GM20000 (cell line): ENCODE measurements around the gene MUC2.

Experiments
- DNase-seq: peaks from one replicate; pipeline ENCODE4 v3.0.0; 2012; ENCODE audit warnings: low spot score
- CTCF ChIP-seq: IDR thresholded peaks from 2 replicates; pipeline ENCODE4 v1.5.1; 2012; ENCODE audit warnings: mild to moderate bottlenecking, control low read depth; ENCODE audit errors: extremely low read depth, missing control alignments

Gene MUC2

GRCh38 chr11:1075341-1075911 is 752 bp downstream of the MUC2 start:
- no peak for TF ChIP-seq CTCF
- no peak for DNase-seq

- no peak for TF ChIP-seq CTCF
- no peak for DNase-seq
These were observed 1.5 kb downstream of the MUC2 start for GRCh38 chr11:1076061-1076665.

GRCh38 chr11:1077033-1077416 is 2.4 kb downstream of the MUC2 start:
- no peak for TF ChIP-seq CTCF
- DNase-seq, result no peak

- TF ChIP-seq CTCF, result no peak
These were observed 2.9 kb downstream of the MUC2 start for GRCh38 chr11:1077417-1078119.

GRCh38 chr11:1078191-1078601 is 3.5 kb downstream of the MUC2 start:
- no peak for TF ChIP-seq CTCF
- no peak for DNase-seq

More at GRCh38 chr11:1077417-1078119, 2.9 kb downstream of the MUC2 start:
- no peak for DNase-seq

GRCh38 chr11:1081601-1082311 is 7.1 kb downstream of the MUC2 start:
- TF ChIP-seq CTCF, result no peak
- no peak for DNase-seq

- no peak for DNase-seq
- TF ChIP-seq CTCF, result no peak
These were observed 7.7 kb downstream of the MUC2 start for GRCh38 chr11:1082346-1082727.
